GM19351 (cell line): ENCODE measurements around the gene UACA.

Source experiments
- ATAC-seq: cut with Tn5 transposase; IDR thresholded peaks from one replicate; pipeline ENCODE4 v1.9.1; 2021; ENCODE audit warnings: mild to moderate bottlenecking, moderate library complexity; ENCODE audit not compliant: unreplicated experiment

Gene UACA

GRCh38 chr15:70715840-70716485, 47.4 kb downstream of the UACA start:
- ATAC-seq = no peak

GRCh38 chr15:70714565-70714964, 48.8 kb downstream of the UACA start:
- no peak for ATAC-seq

- ATAC-seq = no peak
These were observed 49.3 kb downstream of the UACA start for GRCh38 chr15:70714015-70714414.

- no peak for ATAC-seq
These were observed 51.1 kb downstream of the UACA start for GRCh38 chr15:70712271-70712670.

GRCh38 chr15:70710714-70711113, 52.6 kb downstream of the UACA start:
- ATAC-seq = no peak

- no peak for ATAC-seq
These were observed 54.5 kb downstream of the UACA start for GRCh38 chr15:70708839-70709238.

GRCh38 chr15:70707686-70708300, 55.6 kb downstream of the UACA start:
- no peak for ATAC-seq

GRCh38 chr15:70704731-70705130, 58.6 kb downstream of the UACA start:
- no peak for ATAC-seq

GRCh38 chr15:70704166-70704565, 59.2 kb downstream of the UACA start:
- no peak for ATAC-seq

GRCh38 chr15:70703096-70703878, 60.1 kb downstream of the UACA start:
- no peak for ATAC-seq

- no peak for ATAC-seq
These were observed 60.8 kb downstream of the UACA start for GRCh38 chr15:70702584-70702983.

GRCh38 chr15:70701891-70702568, 61.3 kb downstream of the UACA start:
- ATAC-seq = no peak

- no peak for ATAC-seq
These were observed 62.2 kb downstream of the UACA start for GRCh38 chr15:70701171-70701570.

GRCh38 chr15:70699890-70700289, 63.5 kb downstream of the UACA start:
- ATAC-seq = no peak

GRCh38 chr15:70698836-70699390, 64.4 kb downstream of the UACA start:
- ATAC-seq = no peak

GRCh38 chr15:70698426-70698825, 64.9 kb downstream of the UACA start:
- ATAC-seq = no peak

GRCh38 chr15:70690491-70691276, 72.7 kb downstream of the UACA start:
- ATAC-seq = no peak

- no peak for ATAC-seq
These were observed 73.3 kb downstream of the UACA start for GRCh38 chr15:70690021-70690420.

GRCh38 chr15:70687482-70687881, 75.9 kb downstream of the UACA start:
- no peak for ATAC-seq

GRCh38 chr15:70680817-70681216, 82.5 kb downstream of the UACA start:
- no peak for ATAC-seq

- ATAC-seq = no peak
These were observed 83.5 kb downstream of the UACA start for GRCh38 chr15:70679919-70680231.
